ENCODE data around the gene PNPLA1.

The PNPLA1 gene

DNA sequence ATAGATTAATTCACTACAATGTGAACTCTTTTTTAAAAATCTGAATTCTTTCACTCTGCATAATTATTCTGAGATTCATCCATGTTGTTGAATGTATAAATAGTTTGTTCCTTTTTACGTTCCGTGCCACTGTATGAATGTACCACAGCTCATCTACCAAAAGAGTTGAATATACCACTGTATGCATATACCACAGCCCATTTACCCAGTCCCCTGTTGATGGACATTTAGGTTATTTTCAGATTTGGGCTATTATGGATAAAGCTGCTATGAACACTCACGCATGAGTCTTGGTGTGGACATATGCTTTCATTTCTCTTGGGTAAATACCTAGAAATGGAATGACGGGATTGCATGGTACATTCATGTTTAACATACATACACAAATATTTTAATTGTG, 28.2 kb downstream of the PNPLA1 start:
- no peak for DNase-seq (ENCODE audit: low read depth)
- TF ChIP-seq CTCF (conservative IDR thresholded peaks at IDR 0.05; ENCODE audit: control insufficient read depth, insufficient read depth, low read depth, low read length) = no peak
- no peak overlapping the region for H3K4me3 ChIP-seq (ENCODE audit: control insufficient read depth, low read depth, low read length)

DNA sequence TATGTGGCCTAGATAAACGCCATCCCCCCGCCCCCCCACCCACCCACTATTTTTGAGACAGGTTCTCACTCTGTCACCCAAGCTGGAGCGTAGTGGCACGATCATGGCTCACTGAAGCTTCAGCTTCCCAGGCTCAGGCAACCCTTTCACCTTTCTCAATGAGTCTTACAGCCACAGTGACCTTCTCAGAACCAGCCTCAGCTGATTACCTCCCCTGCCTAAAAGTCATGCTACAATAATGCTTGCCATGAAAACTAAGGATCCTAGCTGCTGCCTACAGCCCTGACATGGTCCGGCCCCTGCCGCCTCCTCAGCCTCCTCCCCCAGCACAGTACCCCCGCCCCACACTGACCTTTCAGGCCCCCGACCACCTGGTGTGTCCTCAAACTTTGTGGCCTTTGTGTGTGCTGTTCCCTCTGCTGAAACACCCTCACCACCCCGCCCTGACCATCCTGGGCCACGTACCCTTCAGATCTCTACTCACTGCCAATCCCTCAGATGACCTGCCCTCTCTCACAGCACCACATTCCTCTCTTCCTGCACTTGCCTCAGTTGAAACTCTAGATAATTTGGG, 31.3 kb downstream of the PNPLA1 start:
- H3K4me3 ChIP-seq (ENCODE audit: control insufficient read depth, low read depth, low read length) = no peak overlapping the region
- TF ChIP-seq CTCF (conservative IDR thresholded peaks at IDR 0.05; ENCODE audit: control insufficient read depth, insufficient read depth, low read depth, low read length) = no peak
- DNase-seq (ENCODE audit: low read depth) = no peak

DNA sequence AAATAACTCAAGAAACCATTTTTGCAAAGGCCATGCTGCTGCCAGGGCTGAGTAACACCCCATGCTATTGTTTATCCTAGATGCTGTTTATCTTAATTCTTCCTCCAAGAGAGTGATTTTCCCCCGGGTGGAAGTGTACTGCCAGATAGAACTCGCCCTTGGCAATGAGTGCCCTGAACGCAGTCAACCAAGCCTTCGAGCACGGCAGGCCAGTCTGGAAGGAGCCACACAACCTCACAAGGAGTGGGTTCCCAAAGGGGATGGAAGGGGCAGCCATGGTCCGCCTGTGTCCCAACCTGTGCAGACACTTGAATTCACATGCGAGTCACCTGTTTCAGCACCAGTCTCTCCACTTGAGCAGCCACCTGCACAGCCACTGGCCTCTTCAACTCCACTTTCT, 31.9 kb downstream of the PNPLA1 start:
- H3K4me3 ChIP-seq (ENCODE audit: control insufficient read depth, low read depth, low read length) = no peak overlapping the region
- no peak for TF ChIP-seq CTCF (conservative IDR thresholded peaks at IDR 0.05; ENCODE audit: control insufficient read depth, insufficient read depth, low read depth, low read length)
- no peak for DNase-seq (ENCODE audit: low read depth)

GRCh38 chr6:36302227-36302976, 32.5 kb downstream of the PNPLA1 start:
- no peak overlapping the region for H3K4me3 ChIP-seq (ENCODE audit: control insufficient read depth, low read depth, low read length)
- DNase-seq (ENCODE audit: low read depth) = peak; percentile 86
- TF ChIP-seq CTCF (conservative IDR thresholded peaks at IDR 0.05; ENCODE audit: control insufficient read depth, insufficient read depth, low read depth, low read length) = peak; percentile 99

GRCh38 chr6:36305885-36306284, 36.0 kb downstream of the PNPLA1 start:
- DNase-seq (ENCODE audit: low read depth) = no peak
- TF ChIP-seq CTCF (conservative IDR thresholded peaks at IDR 0.05; ENCODE audit: control insufficient read depth, insufficient read depth, low read depth, low read length) = no peak
- no peak overlapping the region for H3K4me3 ChIP-seq (ENCODE audit: control insufficient read depth, low read depth, low read length)

- H3K4me3 ChIP-seq (ENCODE audit: control insufficient read depth, low read depth, low read length) = no peak overlapping the region
- no peak for TF ChIP-seq CTCF (conservative IDR thresholded peaks at IDR 0.05; ENCODE audit: control insufficient read depth, insufficient read depth, low read depth, low read length)
- DNase-seq (ENCODE audit: low read depth) = no peak
These were observed 36.5 kb downstream of the PNPLA1 start for GRCh38 chr6:36306375-36306774.
